Stimulated activated naive CD4-positive, alpha-beta T cell (primary cell): Measurements from ENCODE around the gene RAB10.
"Not testable (repeated sequence)": the region's sequence is repeated elsewhere in the genome, so short reads cannot be mapped to it uniquely, and the experiment has no call there.

Experiments used
- DNase-seq, 6 experiments: peaks; one replicate each; lab custom pipeline; 2025; lab: John Stamatoyannopoulos, UW

The RAB10 gene

DNA sequence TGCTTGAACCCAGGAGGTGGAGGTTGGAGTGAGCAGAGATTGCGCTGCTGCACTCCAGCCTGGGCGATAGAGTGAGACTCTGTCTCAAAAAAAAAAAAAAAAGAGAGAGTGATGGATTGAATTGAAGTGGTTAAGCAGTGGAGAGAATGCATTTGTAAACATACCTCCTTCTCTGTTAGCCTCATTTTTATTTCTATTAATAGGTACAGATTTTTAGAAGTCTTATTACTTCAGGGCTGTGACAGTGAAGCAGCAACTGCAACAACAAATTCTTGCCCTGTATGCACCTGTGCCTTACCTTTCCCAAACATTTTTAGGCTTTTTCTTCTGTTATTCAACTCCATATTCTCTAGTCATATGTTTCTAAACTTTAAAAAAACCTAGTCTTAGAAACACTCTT, 55.5 kb downstream of the RAB10 start:
- DNase-seq, result no peak

DNA sequence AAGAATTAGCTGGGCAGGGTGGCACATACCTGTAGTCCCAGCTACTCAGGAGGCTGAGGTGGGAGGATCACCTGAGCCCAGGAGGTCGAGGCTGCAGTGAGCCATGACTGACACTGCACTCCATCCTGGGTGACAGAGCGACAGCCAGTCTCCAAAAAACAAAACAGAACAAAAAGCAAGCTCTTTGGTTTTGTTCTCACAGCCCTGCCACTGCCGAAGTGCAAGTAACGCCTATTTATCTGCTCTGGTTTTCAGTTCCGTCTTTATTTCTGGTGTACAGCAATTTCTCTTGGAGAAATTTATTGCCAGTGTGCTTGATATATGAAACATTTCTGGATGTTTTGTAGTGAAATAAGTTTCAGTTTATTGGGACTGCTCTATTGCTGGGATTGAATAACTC, 61.9 kb downstream of the RAB10 start:
- no peak for DNase-seq

DNA sequence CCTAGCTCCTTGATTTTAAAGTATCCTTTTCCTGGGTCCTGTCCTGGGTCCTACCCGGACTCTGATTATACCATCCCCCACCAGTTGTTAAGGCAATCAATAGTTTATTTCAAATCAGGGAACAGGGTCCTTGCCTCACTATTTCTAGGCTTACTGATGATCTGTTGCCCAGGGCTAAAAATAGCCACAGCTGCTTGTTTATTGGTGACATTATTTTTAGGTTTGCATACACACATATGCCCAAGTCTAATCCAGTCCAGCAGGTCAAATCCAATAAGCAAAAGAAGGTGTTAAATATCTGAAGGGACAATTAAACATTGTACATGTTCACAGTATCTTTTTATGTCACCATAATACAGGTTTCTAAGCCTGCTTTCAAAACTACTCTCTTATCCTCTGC, 66.0 kb downstream of the RAB10 start:
- DNase-seq, result no peak

DNA sequence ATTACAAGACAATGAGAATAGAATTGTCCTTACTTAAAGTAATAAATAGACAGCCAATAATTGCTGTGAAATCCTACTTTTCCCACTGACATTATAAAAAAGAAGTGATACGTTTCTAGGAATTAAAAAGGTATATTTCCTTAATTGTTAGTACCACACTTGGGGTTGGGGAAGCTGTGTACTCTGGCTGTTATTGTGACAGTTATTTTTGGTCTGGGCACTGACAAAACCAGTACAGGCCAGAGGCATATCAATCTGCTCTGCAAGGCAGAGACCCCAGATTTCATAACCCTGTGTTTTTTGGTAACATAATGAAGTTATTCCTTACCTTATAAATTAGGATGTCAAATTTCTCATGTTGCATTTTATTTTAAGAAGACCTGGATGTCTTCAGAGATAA, 66.5 kb downstream of the RAB10 start:
- DNase-seq, result no peak

DNA sequence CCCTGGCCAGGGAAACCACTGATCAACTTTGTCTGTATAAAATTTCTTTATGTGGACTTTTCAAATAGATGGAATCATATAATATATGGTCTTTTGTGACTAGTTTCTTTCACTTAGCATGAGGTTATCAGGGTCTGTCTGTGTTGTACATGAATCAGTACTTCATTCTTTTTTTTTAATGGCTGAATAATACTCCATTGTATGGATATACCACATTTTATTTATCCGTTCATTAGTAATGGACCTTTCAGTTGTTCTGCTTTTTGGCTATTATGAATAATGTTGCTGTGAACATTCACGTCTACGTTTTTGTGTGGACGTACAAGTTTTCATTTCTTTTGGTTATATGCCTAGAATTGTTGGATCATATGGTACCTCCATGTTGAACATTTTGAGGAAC, 69.9 kb downstream of the RAB10 start:
- DNase-seq, result no peak

DNA sequence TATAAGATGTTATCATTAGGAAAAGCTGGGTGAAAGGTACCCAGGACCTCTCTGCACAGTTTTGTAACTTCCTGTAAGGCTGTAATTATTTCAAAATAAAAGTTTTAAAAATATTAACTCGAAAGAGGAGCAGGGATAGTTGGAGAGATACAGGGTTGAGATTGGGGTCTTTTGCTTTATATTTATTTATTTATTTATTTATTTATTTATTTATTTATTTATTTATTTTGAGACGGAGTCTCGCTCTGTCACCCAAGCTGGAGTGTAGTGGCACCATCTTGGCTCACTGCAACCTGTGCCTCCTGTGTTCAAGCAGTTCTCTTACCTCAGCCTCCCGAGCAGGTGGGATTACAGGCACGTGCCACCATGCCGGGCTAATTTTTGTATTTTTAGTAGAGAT, 74.8 kb downstream of the RAB10 start:
- DNase-seq, result not testable (repeated sequence)

DNA sequence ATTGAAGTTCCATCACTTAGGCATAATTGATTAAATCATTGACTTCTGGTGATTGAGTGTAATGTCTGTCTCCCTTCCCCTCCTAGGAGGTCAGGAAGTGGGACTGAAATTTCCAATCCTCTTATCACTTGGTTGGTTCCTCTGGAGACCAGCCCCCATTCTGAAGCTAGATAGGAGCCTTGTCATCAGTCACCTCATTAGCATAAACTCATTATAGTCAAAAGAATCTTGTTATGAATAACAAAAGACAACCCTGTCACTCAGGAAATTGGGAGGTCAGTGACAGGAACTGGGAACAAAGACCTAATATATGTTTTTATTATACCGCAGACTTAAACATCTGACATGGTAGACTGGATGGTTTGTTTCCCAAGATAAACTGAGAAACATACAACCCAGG, 78.3 kb downstream of the RAB10 start:
- DNase-seq, result no peak

DNA sequence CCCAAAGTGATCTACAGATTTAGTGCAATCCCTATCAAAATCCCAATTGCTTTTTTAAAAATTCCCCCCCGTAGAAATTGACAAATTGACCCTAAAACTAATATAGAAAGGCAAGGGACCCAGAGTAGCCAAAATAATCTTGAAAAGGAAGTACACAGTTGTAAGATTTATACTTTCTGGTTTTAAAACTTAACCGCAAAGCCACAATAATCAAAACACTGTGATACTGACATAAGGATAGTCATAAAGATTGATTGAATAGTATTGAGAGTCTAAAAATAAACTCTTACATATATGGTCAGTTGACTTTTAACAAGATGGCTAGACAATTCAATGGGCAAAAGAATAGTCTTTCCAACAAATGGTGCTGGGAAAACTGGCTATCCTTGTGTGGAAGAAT, 80.3 kb downstream of the RAB10 start:
- no peak for DNase-seq

DNA sequence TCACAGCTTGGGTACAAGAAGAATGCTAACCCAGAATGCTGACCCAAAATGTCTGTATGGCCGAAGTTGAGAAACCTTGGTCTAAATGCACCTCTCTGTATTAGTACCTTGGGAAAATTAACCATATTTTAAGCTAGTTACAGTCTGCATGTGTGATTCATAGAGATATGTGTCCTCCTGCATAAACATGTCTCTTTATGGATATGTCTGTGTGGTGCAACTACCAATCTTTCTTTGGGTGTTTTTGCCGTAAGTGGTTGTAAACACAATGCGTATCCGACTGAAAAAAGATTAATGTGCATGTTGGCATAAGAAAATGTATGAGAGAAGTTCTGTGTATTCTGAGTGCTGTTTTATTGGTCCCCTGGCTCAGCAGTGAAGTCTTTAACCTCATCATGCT, 84.8 kb downstream of the RAB10 start:
- no peak for DNase-seq

DNA sequence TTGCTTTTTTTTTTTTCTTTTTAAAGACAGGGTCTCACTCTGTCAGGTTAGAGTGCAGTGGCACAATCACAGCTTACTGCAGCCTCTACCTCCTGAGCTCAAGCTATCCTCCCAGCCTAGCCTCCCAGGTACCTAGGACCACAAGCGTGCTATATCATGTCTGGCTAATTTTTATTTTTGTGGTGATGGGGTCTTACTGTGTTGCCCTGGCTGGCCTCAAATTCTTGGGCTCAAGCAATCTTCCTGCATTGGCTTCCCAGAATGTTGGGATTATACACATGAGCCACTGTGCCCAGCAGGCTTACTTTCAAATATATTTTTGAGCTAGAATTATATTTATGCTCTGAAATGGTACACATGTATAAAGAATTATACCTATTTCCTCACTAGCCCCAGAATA, 85.6 kb downstream of the RAB10 start:
- no peak for DNase-seq

DNA sequence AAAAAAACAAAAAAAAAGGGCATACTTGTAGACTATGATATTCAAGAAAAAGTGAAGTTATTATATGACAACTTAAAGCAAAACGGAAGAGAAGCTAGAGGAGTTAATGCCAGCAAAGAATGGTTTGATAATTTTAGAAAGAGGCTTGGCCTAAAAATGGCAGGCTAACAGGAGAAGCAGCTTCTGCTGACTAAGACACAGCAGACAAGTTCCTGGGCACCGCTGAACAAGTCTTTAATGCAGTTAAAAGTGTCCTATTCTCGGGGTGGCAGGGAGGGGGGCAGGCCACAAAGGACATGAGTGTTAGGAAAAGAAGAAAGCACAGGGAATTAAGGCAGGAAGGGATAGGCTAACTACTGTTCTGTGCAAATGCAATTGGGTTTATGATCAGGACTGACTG, 88.7 kb downstream of the RAB10 start:
- no peak for DNase-seq

DNA sequence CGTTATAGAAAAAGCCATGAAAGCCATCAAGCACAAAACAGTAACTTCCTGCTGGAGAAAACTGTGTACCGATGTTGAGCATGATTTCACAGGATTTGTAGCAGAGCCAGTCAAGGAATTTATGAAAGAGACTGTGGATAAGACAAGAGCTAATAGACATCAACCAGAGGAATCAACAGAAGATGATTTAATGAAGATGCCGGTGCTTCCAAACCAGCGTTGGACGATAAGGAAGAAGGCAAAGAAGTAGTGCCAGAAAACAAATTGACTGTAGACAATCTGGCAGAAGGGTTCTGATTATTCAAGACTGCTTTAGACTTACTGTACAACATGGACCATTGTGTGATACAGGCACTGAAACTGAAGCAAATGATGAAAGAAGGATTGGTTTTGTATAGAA, 89.5 kb downstream of the RAB10 start:
- DNase-seq, result no peak

DNA sequence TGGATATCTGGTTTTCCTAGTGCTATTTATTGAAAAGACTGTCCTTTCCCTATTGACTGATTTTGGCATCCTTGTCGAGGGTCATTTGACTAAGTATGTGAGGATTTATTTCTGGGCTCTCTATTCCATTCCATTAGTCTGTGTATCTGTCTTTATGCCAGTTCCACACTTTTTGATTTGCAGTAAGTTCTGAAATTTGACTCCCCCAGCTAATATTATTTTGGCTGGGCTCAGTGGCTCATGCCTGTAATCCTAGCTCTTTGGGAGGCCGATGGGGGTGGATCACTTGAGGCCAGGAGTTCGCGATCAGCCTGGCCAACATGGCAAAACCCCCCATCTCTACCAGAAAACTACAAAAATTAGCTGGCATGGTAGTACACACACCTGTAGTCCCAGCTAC, 92.2 kb downstream of the RAB10 start:
- DNase-seq, result no peak

DNA sequence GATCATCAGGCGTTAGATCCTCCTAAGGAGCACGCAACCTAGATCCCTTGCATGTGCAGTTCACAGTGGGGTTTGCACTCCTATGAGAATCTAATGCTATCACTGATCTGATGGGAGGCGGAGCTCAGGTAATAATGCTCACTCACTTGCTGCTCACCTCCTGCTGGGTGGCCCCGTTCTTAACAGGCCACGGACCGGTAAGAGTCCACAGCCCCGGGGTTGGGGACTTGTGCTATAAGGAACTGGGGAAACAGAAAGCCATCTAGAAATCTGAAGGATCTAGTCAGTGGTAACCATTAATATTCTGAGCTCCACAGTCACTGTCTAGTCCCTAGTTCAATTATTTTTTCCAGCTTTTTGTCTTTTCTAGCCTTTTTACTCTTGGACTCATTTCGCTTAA, 94.3 kb downstream of the RAB10 start:
- no peak for DNase-seq

DNA sequence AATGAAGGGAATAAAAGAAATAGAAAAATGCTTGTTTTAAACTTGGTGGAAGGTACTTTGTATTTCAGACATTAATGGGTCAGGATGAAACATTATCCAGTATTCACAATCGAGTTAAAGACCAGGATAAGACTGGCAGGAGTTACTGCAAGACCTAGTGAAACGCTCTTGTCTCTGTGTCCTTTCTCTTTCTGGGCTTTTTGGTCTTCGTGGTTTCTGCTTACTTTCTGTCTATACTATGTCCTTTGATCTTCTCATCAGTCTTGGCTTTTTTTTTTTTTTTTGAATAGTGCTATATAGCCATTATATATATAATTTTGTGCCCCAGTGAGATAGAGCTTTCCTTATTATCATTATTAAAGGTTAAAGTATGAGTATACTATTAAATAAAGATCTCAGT, 96.9 kb downstream of the RAB10 start:
- no peak for DNase-seq

DNA sequence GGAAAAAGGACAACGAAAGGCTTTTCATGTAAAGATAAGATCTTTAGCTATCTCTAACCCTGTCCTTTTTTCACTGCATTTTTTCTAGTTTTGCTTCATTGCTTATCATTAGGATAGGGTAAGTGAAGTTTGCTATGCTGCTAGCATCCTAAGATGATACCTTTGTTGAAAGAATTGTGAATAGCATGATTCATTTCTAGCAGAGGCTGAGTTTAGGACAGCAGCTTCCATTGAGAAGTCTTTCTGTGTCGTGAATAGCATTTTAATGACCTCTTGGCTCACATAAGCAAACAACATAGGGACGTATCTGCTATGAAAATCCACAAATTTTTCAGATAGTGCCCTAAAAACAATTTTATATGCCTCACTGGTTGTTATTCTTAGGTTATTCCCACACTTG, 102.6 kb downstream of the RAB10 start:
- DNase-seq, result no peak

DNA sequence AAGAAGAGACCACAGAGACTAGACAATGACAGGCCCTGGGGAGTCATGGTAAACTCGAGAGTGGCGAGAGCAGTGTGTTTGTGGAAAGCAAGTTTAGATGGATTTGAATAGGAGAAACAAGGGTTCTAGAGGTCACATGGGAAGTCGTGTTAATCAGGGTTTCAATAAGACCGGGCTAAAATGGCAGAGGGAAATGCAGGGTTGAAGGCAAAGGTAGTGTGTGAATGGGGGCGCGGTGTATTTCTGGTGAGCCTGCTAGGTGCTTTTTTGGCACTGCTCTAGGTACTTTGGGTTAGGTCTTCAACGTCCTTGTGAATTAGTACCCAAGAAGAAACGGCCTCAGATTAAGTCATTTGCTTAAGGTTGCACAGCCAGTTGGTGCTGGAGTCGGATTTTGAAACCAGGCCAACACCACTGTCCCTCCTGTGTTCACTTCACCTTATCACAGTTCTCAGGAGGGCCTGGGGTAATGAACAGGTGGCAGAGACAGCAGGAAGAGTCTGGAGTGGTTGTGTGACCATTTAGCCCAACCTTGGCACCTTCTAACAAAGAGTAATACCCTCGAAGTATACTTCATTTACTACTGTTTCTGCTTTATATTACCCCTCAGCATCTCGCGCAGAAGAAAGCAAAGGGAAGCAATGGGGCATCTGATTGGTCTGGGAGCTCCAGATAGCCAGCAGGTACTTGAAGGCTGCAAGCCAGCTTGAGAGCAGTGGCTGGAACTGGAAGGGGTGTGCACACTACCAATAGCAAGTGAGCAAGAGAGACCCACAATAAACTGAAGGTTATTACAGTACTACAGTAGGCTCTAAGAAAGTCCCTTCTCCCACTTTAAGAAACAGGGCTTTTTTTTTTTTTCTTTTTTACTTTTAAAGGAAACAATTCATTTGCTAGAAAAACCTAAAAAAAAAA, 105.6 kb downstream of the RAB10 start:
- DNase-seq, result no peak

DNA sequence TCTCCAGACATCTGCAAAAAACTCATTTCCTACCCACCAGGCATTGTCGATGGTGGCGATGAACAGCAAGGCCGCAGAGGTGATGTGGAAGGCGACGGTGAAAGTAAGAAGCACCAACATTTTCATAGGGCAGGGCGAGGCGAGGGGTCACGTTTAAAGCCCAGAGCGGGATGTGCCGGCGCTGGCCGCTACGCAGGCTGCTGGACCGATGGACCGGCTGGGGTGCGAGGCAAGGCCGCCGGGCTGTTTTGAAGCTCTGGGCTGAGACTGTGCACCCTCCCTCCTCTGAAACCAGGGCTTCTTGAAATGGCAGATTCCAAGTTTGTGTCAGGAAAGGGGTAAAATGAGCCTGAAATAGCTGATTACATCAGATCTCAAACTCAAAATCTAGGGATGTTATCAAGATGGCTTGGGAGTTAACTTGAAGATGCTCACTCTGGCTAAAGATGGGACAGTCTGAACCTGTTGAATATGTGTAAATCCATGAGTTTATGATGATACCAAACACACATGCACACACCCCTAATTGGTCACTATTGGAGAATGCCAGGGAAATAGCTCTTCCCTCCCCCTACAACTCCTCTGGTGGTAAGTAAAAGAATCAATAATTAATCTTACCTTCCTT, 107.4 kb downstream of the RAB10 start:
- DNase-seq, result no peak

DNA sequence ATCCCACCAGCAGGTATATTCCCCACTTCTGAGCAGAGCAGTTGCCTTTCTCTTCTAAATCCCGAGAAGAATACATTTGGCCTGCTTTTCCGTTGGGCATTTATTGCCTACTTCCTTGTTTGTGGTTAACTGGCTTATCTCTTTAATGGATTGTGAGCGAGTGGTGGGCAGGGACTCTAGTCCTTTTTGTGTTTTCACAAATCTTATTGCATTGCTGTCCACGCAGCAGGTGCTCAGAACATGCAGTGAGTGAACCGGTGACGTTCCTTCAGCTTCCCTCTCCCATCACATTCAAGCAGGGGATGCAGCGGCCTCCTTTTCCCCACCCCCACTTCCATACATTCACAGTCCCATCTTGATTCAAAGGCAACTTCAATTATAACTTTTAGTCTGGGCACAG, 110.1 kb downstream of the RAB10 start:
- DNase-seq, result no peak

DNA sequence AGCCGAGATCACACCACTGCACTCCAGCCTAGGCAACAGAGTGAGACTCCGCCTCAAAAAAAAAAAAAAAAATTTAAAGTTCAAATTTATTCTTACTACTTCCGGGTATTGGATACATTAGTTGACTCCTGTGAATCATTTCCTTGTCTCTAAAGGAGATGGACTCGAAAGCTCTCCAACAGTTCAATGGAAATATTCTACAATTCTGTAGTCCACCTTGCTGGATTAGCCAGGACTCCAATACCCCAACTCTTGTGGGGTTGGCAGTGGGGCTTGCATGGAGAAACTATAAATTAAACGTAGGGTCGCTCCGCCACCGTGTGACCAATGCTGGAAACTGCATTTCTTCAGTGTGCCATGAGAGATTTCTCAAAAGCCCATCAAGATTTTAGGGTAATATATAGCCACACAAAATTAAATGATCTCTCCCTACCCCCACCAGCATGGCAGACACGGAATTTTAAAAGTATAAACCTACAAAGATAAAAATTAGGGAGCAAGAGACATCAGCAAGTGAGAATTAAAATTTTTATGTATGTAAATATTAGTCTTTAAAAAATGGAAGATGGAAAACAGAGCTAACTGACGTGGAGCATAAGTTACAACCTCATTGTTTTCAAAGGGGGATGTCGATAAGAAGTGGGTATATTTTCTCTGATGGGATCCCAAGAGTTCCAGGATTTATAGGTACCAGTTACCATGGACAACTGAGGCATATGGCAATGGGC, 111.2 kb downstream of the RAB10 start:
- peak; percentile 18 to 60 (median 34) for DNase-seq

DNA sequence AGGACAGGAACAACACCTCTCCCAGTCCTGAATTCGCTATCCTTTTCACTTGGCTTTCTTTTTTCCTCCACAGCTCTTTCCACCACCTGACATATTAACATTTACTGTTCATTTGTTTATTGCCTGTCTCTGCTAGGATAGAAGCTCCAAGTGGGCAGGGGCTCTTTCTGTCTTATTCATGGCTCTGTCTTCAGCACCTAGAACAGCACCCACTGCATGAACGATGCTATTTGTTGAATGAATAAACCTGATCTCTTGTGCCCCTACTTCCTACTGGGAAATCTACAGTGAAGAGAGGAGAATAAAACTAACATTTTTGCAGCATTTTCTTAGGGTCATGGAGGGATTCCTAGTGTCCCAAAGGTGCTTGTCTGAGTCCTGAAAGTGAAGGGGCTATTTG, 114.6 kb downstream of the RAB10 start:
- no peak for DNase-seq

DNA sequence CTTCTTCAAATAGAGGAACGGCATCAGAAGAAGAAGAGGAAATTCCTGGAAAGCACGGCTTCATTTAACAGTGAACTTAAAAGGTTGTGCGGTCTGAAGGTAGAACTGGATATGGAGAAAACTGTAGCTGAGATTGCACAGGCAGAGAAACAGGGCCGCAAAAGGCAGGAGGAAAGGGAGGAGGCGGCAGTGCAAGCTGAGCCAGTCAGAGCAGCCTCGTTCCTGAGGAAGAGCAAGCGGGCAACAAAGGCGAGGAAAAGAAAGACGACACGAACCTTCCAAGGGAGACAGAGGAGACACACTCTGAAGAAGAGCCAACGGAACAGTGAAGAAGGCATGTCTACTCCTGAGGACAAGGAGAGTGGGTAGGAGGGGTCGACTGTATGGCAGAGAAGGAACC, 116.4 kb downstream of the RAB10 start:
- DNase-seq, result no peak

DNA sequence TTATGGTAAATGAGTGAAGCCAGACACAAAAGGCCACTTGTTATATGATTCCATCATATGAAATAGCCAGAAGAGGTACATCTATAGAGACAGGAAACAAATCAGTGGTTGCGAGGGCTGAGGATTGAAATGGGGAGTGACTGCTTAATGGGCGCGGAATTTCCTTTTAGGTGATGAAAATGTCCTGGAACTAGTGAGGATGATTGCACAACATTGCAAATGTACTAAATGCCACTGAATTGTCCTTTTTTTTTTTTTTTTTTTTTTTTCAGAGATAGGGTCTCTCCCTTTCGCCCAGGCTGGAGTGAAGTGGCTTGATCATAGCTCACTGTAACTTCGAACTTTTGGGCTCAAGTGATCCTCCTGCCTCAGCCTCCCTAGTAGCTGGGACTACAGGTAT, 123.7 kb downstream of the RAB10 start:
- DNase-seq, result no peak
